ENCODE results near the gene MAGEA2B. TPM values are rescaled to one million over a fixed set of nuclear protein-coding genes. Genes with fewer than 3 reads are reported as not detected.
"Not testable (repeated sequence)": the region's sequence is repeated elsewhere in the genome, so short reads cannot be mapped to it uniquely, and the experiment has no call there.

The MAGEA2B gene, protein sequence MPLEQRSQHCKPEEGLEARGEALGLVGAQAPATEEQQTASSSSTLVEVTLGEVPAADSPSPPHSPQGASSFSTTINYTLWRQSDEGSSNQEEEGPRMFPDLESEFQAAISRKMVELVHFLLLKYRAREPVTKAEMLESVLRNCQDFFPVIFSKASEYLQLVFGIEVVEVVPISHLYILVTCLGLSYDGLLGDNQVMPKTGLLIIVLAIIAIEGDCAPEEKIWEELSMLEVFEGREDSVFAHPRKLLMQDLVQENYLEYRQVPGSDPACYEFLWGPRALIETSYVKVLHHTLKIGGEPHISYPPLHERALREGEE
- total RNA-seq: not detected in 2 replicates

DNA sequence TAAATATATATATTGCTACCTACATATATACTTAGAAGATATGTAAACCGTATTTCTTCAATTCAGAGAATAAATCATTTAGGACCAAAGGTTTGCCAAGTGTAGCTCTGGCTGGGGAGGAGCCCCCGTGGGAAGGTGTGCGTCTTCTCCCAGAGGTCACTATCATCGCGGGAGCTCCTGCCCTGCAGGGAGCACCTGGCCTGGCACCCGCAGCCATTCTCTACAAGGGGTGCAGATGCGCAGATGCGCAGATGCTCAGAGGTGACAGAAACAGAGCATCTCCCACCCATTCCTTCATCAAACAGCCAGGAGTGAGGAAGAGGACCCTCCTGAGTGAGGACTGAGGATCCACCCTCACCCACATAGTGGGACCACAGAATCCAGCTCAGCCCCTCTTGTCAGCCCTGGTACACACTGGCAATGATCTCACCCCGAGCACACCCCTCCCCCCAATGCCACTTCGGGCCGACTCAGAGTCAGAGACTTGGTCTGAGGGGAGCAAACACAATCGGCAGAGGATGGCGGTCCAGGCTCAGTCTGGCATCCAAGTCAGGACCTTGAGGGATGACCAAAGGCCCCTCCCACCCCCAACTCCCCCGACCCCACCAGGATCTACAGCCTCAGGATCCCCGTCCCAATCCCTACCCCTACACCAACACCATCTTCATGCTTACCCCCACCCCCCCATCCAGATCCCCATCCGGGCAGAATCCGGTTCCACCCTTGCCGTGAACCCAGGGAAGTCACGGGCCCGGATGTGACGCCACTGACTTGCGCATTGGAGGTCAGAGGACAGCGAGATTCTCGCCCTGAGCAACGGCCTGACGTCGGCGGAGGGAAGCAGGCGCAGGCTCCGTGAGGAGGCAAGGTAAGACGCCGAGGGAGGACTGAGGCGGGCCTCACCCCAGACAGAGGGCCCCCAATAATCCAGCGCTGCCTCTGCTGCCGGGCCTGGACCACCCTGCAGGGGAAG, at the start of gene MAGEA2B:
Gene MAGEA2B, plus strand, starts transcription at position 814 of the 973 bp plus-strand sequence. CDS start 2,479 bp downstream, outside the sequence.
- DNase-seq; ATAC-seq (ENCODE audit: low read depth); H3K4me3 Mint-ChIP-seq; CTCF ChIA-PET; H3K27ac Mint-ChIP-seq; H3K4me1 Mint-ChIP-seq; POLR2A ChIA-PET; intact Hi-C loops (cut with micrococcal nuclease); H3K27me3 Mint-ChIP-seq; H3K9me3 Mint-ChIP-seq; H3K36me3 Mint-ChIP-seq (ENCODE audit: low read depth): not testable (repeated sequence)

DNA sequence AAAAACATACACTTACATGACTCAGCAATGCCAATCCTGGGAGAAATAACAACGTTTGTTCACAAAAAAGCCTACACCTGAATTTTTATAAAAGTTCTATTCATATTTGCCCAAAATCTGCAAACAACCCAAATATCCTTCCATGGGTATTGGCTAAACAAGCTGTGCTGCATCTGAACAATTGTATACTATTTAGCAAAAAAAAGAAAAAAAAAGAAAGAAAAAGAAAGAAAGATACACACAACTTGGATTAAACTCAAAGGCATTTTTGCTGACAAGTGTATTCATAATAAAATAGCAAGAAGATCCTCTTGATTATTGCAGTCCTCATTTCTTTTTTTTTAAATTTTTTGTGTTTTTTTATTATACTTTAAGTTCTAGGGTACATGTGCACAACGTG, 40.3 kb upstream of the MAGEA2B start:
- Mint-ChIP-seq H3K4me1 (no peaks in the 10 kb centered on the region), H3K27me3 (no peaks in the 10 kb centered on the region), H3K36me3 (ENCODE audit: low read depth) (no peaks in the 10 kb centered on the region), H3K27ac (no peak overlapping the region), H3K4me3 (no peak overlapping the region), H3K9me3 (no peaks in the 10 kb centered on the region)
- no peak for DNase-seq
- TF ChIP-seq, protein P1, sequence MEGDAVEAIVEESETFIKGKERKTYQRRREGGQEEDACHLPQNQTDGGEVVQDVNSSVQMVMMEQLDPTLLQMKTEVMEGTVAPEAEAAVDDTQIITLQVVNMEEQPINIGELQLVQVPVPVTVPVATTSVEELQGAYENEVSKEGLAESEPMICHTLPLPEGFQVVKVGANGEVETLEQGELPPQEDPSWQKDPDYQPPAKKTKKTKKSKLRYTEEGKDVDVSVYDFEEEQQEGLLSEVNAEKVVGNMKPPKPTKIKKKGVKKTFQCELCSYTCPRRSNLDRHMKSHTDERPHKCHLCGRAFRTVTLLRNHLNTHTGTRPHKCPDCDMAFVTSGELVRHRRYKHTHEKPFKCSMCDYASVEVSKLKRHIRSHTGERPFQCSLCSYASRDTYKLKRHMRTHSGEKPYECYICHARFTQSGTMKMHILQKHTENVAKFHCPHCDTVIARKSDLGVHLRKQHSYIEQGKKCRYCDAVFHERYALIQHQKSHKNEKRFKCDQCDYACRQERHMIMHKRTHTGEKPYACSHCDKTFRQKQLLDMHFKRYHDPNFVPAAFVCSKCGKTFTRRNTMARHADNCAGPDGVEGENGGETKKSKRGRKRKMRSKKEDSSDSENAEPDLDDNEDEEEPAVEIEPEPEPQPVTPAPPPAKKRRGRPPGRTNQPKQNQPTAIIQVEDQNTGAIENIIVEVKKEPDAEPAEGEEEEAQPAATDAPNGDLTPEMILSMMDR (IDR thresholded peaks at IDR 0.05): no peak
- intact Hi-C loops (cut with micrococcal nuclease): no loop called here
- CTCF ChIA-PET: no interaction called here
- POLR2A ChIA-PET: no interaction called here
- no peak for ATAC-seq (ENCODE audit: low read depth)

DNA sequence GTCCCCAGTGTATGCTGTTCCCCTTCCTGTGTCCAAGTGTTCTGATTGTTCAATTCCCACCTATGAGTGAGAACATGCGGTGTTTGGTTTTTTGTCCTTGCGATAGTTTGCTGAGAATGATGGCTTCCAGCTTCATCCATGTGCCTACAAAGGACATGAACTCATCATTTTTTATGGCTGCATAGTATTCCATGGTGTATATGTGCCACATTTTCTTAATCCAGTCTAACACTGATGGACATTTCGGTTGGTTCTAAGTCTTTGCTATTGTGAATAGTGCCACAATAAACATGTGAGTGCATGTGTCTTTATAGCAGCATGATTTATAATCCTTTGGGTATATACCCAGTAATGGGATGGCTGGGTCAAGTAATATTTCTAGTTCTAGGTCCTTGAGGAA, 39.8 kb upstream of the MAGEA2B start:
- H3K4me3 Mint-ChIP-seq; POLR2A ChIA-PET; H3K36me3 Mint-ChIP-seq (ENCODE audit: low read depth); DNase-seq; H3K27ac Mint-ChIP-seq; CTCF ChIA-PET; H3K4me1 Mint-ChIP-seq; ATAC-seq (ENCODE audit: low read depth); H3K27me3 Mint-ChIP-seq; intact Hi-C loops (cut with micrococcal nuclease); H3K9me3 Mint-ChIP-seq: not testable (repeated sequence)

DNA sequence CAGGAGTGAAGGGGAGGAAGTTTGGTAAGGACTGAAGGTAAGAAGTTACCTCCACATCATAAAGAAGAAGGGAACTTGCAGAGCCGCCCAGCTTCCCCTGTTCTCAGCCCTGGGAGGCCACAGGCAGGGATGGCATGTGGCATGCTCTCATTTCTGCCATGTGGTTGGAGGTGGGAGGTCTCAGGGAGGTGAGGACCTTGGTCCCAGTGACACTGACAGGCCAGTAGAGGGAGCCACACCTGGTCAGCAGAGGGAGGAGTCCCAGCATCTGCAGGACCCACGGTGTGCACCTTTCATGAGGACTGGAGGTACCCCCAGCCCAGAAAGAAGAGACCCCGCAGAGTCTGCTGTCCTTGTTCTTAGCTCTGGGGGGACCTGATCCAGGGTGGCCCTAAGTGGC, 33.4 kb upstream of the MAGEA2B start:
- H3K9me3 Mint-ChIP-seq; DNase-seq; H3K4me1 Mint-ChIP-seq; POLR2A ChIA-PET; H3K4me3 Mint-ChIP-seq; H3K27ac Mint-ChIP-seq; H3K36me3 Mint-ChIP-seq (ENCODE audit: low read depth); ATAC-seq (ENCODE audit: low read depth); CTCF ChIA-PET; H3K27me3 Mint-ChIP-seq; intact Hi-C loops (cut with micrococcal nuclease): not testable (repeated sequence)

DNA sequence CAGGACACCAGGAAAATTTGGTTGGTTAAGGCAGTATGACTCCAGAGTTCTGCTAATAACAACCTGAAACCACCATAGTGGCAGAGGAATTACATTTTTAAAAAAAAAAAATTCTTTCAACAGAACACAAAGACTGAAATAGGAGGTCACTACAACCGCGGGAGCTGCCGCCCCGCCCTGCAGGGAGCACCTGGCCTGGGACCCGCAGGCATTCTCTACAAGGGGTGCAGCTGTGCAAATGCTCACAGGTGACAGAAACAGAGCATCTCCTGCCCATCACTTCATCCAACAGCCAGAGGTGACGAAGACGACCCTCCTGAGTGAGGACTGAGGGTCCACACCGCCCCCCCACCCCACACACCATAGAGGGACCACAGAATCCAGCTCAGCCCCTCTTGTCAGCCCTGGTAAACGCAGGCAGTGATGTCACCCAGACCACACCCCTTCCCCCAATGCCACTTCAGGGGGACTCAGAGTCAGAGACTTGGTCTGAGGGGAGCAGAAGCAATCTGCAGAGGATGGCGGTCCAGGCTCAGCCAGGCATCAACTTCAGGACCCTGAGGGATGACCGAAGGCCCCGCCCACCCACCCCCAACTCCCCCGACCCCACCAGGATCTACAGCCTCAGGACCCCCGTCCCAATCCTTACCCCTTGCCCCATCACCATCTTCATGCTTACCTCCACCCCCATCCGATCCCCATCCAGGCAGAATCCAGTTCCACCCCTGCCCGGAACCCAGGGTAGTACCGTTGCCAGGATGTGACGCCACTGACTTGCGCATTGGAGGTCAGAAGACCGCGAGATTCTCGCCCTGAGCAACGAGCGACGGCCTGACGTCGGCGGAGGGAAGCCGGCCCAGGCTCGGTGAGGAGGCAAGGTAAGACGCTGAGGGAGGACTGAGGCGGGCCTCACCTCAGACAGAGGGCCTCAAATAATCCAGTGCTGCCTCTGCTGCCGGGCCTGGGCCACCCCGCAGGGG, 16.2 kb upstream of the MAGEA2B start, which contains the start of gene MAGEA3:
Gene MAGEA3, plus strand, starts transcription at position 843 of the 980 bp plus-strand sequence. CDS start 2,039 bp downstream, outside the sequence.
- H3K36me3 Mint-ChIP-seq (ENCODE audit: low read depth); CTCF ChIA-PET: not testable (repeated sequence)

DNA sequence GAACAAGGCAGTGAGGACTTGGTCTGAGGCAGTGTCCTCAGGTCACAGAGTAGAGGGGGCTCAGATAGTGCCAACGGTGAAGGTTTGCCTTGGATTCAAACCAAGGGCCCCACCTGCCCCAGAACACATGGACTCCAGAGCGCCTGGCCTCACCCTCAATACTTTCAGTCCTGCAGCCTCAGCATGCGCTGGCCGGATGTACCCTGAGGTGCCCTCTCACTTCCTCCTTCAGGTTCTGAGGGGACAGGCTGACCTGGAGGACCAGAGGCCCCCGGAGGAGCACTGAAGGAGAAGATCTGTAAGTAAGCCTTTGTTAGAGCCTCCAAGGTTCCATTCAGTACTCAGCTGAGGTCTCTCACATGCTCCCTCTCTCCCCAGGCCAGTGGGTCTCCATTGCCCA, 14.0 kb upstream of the MAGEA2B start:
- H3K36me3 Mint-ChIP-seq (ENCODE audit: low read depth); H3K27me3 Mint-ChIP-seq; DNase-seq; ATAC-seq (ENCODE audit: low read depth); H3K4me1 Mint-ChIP-seq; H3K9me3 Mint-ChIP-seq; CTCF ChIA-PET; H3K4me3 Mint-ChIP-seq; POLR2A ChIA-PET; intact Hi-C loops (cut with micrococcal nuclease); H3K27ac Mint-ChIP-seq: not testable (repeated sequence)

More for the DNA sequence above, 16.2 kb upstream of the MAGEA2B start, which contains the start of gene MAGEA3:
- H3K9me3 Mint-ChIP-seq; H3K27me3 Mint-ChIP-seq; H3K4me1 Mint-ChIP-seq; H3K27ac Mint-ChIP-seq; intact Hi-C loops (cut with micrococcal nuclease); ATAC-seq (ENCODE audit: low read depth); DNase-seq; H3K4me3 Mint-ChIP-seq; POLR2A ChIA-PET: not testable (repeated sequence)

DNA sequence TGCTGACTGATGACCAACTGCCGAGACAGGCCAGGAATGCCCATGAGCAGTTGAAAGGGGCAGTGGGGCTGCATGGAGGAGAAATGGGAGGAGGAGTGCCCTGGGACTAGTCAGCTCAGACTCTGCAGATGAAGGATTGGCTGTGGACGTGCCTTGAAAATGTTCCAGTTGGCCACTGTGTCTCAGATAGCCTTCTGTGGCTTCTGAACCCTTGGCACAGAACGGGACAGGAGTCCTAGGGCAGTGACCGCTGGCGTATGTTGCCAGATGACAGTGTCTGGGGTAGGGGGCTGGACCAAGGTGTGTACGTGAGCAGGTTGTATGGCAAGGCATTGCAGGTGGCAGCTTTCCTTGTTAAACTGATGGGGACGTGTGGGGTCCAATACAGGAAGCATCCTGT, 7.9 kb upstream of the MAGEA2B start:
- intact Hi-C loops (cut with micrococcal nuclease); H3K27ac Mint-ChIP-seq; CTCF ChIA-PET; ATAC-seq (ENCODE audit: low read depth); H3K9me3 Mint-ChIP-seq; H3K27me3 Mint-ChIP-seq; H3K4me3 Mint-ChIP-seq; DNase-seq; POLR2A ChIA-PET; H3K36me3 Mint-ChIP-seq (ENCODE audit: low read depth); H3K4me1 Mint-ChIP-seq: not testable (repeated sequence)

DNA sequence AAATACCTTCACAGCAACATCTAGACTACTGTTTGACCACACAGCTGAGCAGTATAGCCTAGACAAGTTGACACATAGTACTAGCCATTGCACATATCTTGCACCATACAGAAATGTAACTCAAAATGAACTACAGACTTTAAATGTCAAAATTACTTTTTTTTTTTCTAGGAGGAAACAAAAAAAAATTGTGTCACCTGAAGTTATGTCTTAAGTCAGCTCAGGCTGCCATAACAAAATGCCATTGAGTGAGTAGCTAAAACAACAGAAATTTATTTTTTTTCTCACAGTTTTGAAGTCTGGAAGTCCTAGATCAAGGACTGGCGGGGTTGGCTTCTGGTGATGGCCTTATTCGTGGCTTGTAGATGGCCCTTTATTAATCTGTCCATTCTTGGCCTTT, 5.3 kb upstream of the MAGEA2B start, which contains the start of gene CSAG2:
Gene CSAG2, minus strand, starts transcription at position 101 of the 400 bp plus-strand sequence. CDS start 161 bp downstream, outside the sequence.
- POLR2A ChIA-PET: not testable (repeated sequence)

DNA sequence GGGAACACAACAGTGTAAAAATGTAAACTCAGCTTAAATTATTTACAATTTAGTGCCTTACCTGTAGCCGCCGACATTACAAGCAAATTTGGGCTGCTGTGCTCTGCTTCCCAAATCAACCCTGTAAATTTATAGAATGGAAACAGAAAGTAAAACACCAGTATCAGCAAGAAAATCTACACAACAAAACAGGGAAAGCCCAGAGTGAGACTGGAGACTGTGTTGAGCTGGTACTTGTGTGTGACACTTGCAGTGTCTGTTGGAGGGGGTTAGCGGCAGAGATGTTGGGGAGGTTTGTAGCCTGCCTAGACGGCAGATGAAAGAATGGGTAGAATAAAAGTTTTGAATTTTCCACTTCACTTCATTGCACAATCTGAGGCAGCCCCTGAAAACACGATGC, 1.2 kb upstream of the MAGEA2B start:
- H3K27me3 Mint-ChIP-seq; CTCF ChIA-PET; H3K27ac Mint-ChIP-seq; ATAC-seq (ENCODE audit: low read depth); H3K4me3 Mint-ChIP-seq; DNase-seq; H3K9me3 Mint-ChIP-seq; POLR2A ChIA-PET; H3K4me1 Mint-ChIP-seq; intact Hi-C loops (cut with micrococcal nuclease); H3K36me3 Mint-ChIP-seq (ENCODE audit: low read depth): not testable (repeated sequence)

More for the DNA sequence above, 5.3 kb upstream of the MAGEA2B start, which contains the start of gene CSAG2:
- CTCF ChIA-PET; H3K4me3 Mint-ChIP-seq; intact Hi-C loops (cut with micrococcal nuclease); H3K9me3 Mint-ChIP-seq; DNase-seq; H3K27me3 Mint-ChIP-seq; ATAC-seq (ENCODE audit: low read depth); H3K4me1 Mint-ChIP-seq; H3K27ac Mint-ChIP-seq; H3K36me3 Mint-ChIP-seq (ENCODE audit: low read depth): not testable (repeated sequence)
